Measurements from ENCODE around the gene GJC2.

DNA sequence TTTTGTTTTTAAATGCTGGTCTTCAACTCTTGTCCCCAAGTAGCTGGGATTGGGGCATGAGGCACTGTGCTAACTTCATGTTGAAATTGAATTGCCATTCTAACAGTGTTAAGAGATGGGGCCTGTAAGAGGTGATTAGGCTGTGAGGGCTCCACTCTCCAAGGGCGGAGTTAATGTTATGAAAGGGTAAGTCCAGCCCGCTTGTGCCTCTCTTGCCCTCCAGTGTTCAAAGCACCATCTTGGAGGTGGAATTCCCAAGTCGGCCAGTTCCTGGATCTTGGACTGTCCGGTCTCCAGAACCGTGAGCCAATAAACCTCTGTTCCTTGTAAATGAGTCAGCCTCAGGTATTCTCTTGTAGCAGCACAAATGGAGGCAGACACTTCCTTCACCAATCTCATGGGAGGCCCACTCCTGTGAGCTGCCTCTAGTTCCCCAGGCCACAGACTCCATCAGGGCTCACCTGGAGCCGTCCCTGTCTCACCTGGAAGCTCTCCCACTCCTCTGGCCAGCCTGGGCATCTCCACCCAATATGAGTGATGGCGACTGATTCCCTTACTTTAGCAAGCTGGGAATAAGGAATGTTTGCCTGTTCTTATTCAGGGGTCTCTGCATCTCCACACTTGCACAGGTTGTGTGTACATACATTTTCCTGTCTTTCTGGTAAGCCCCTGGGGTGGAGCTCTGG, 31.4 kb downstream of the GJC2 start:
- TF ChIP-seq POLR2A (IDR thresholded peaks at IDR 0.05) (no peak), POLR2AphosphoS5 (IDR thresholded peaks at IDR 0.05) (no peak), EP300 (IDR thresholded peaks at IDR 0.05; ENCODE audit: low read depth) (no peak)
- TF ChIP-seq, protein P1, sequence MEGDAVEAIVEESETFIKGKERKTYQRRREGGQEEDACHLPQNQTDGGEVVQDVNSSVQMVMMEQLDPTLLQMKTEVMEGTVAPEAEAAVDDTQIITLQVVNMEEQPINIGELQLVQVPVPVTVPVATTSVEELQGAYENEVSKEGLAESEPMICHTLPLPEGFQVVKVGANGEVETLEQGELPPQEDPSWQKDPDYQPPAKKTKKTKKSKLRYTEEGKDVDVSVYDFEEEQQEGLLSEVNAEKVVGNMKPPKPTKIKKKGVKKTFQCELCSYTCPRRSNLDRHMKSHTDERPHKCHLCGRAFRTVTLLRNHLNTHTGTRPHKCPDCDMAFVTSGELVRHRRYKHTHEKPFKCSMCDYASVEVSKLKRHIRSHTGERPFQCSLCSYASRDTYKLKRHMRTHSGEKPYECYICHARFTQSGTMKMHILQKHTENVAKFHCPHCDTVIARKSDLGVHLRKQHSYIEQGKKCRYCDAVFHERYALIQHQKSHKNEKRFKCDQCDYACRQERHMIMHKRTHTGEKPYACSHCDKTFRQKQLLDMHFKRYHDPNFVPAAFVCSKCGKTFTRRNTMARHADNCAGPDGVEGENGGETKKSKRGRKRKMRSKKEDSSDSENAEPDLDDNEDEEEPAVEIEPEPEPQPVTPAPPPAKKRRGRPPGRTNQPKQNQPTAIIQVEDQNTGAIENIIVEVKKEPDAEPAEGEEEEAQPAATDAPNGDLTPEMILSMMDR (IDR thresholded peaks at IDR 0.05): no peak
